IMR-90 (cell line): ENCODE data around the gene SLC17A8.

Experiments used
- CEBPB ChIP-seq: IDR thresholded peaks from 2 replicates; pipeline ENCODE4 v1.6.1; 2012; ENCODE audit warnings: low read depth, low read length, improper control_type of control experiment
- CTCF ChIP-seq: conservative IDR thresholded peaks from 2 replicates; pipeline ENCODE4 v1.5.1; 2012; ENCODE audit warnings: mild to moderate bottlenecking, low read depth, low read length, improper control_type of control experiment
- ELK1 ChIP-seq: fragments of 150-350 bp; IDR thresholded peaks from 2 replicates; pipeline ENCODE4 v1.6.1; 2016; ENCODE audit warnings: low read depth, mild to moderate bottlenecking, low read length, moderate library complexity, borderline replicate concordance
- FOS ChIP-seq: fragments of 150-350 bp; IDR thresholded peaks from 2 replicates; pipeline ENCODE4 v1.6.1; 2016; ENCODE audit warnings: low read depth, low read length
- MAFK ChIP-seq: IDR thresholded peaks from 2 replicates; pipeline ENCODE4 v1.6.1; 2012; ENCODE audit warnings: low read depth, low read length, improper control_type of control experiment
- MXI1 ChIP-seq: IDR thresholded peaks from 2 replicates; pipeline ENCODE4 v1.6.1; 2012; ENCODE audit warnings: low read depth, mild to moderate bottlenecking, low read length, moderate library complexity, borderline replicate concordance
- NFE2L2 ChIP-seq: fragments of 150-350 bp; IDR thresholded peaks from 2 replicates; pipeline ENCODE4 v1.6.1; 2016; ENCODE audit warnings: low read depth, mild to moderate bottlenecking, low read length
- POLR2A ChIP-seq: IDR thresholded peaks from 2 replicates; pipeline ENCODE4 v1.6.1; 2012; ENCODE audit warnings: mild to moderate bottlenecking, low read depth, low read length
- RAD21 ChIP-seq: IDR thresholded peaks from 2 replicates; pipeline ENCODE4 v1.6.1; 2012; ENCODE audit warnings: low read length, improper control_type of control experiment
- RFX5 ChIP-seq: IDR thresholded peaks from 2 replicates; pipeline ENCODE4 v1.8.0; 2012; ENCODE audit warnings: low read depth, mild to moderate bottlenecking, low read length, moderate library complexity
- USF2 ChIP-seq: fragments of 150-350 bp; IDR thresholded peaks from 2 replicates; pipeline ENCODE4 v1.6.1; 2017; ENCODE audit warnings: mild to moderate bottlenecking, antibody characterized with exemption, low read length, low read depth

- no peak for TF ChIP-seq CTCF
- TF ChIP-seq RAD21 = no peak
- no peak for TF ChIP-seq ELK1
- TF ChIP-seq POLR2A = no peak
- no peak for TF ChIP-seq CEBPB
- no peak for TF ChIP-seq MXI1
- no peak for TF ChIP-seq USF2
- TF ChIP-seq RFX5 = no peak
- no peak for TF ChIP-seq FOS
- no peak for TF ChIP-seq MAFK
- TF ChIP-seq NFE2L2 = no peak
These were observed 2.9 kb downstream of the SLC17A8 start for GRCh38 chr12:100359822-100360221.
